ENCODE data around the gene INAFM2. TPM values are rescaled to one million over a fixed set of nuclear protein-coding genes. Genes with fewer than 3 reads are reported as not detected.

The INAFM2 gene
- total and polyA plus RNA-seq, 2 experiments from 2014 or later, result 18.1 to 32.7 TPM

DNA sequence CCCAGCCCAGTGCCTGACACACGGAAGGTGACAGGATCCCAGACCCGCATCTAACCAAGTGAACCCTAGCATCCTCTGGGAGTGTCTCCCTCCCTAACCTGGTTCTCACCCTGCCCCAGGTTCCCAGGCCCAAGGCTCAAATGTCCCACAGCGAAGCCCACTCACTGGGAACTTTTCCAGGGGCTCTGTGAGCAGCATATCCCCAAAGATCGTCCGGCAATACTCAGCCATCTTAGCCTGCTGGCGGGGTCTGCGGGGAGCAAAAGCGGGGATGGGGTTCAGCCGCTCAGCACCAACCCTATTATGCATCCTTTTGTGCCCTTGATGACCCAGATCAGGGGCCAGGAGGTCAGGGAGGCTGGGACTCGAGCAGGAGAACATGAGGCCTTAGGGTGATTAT lies 26.1 kb upstream of the INAFM2 start (continued):
- TF ChIP-seq ZNF462 (CRISPR knock-in tag; IDR thresholded peaks at IDR 0.05) (no peak), ZNF331 (CRISPR knock-in tag; IDR thresholded peaks at IDR 0.05; ENCODE audit: low read depth) (no peak), CREB1 (CRISPR knock-in tag; IDR thresholded peaks at IDR 0.05; ENCODE audit: low read depth) (no peak), ZNF114 (CRISPR knock-in tag; IDR thresholded peaks at IDR 0.05) (no peak), NANOG (IDR thresholded peaks at IDR 0.05; ENCODE audit: borderline replicate concordance) (no peak), POLR2AphosphoS5 (IDR thresholded peaks at IDR 0.05; ENCODE audit: low read depth) (no peak)
- TF ChIP-seq, protein P1, sequence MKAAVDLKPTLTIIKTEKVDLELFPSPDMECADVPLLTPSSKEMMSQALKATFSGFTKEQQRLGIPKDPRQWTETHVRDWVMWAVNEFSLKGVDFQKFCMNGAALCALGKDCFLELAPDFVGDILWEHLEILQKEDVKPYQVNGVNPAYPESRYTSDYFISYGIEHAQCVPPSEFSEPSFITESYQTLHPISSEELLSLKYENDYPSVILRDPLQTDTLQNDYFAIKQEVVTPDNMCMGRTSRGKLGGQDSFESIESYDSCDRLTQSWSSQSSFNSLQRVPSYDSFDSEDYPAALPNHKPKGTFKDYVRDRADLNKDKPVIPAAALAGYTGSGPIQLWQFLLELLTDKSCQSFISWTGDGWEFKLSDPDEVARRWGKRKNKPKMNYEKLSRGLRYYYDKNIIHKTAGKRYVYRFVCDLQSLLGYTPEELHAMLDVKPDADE (IDR thresholded peaks at IDR 0.05), result no peak

DNA sequence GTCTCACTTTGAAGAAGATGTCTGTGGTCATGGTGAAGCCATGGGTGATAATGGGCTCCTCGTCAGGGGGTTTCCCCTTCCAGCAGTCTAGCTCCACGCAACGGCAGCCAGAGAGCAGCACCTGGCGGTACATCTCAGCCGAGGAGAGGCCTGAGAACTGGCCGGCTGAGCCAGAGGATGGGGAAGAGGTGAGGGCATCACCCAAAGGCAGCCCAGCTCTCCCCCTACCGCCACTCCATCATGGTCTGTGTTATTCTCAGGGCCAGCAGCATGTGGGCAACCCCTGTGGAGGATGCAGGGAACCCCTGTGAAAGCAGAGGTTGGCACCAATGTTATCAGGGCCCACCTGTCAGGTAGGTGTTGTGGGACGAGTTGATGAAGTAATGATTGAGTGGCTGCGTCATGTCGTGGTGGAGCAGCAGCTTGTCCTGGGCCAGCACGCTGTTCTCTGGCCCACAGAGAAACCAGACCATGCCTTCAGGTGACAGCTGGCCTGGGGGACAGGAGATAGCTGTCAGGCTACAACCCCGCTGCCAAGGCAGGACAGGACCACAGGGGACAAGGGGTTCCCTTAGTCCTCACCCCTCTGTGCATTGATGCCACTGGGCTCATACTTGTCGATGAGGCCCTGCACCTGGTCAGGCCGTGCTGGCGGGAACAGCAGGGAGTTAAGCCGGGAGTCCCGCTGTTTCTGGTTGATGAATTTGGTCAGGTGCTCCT lies 25.1 kb upstream of the INAFM2 start:
- Mint-ChIP-seq H3K4me3 (no peak overlapping the region), H3K36me3 (ENCODE audit: low read depth) (peaks cover 12% of the 10 kb centered on the region), H3K27me3 (ENCODE audit: insufficient read depth, low read depth, poor library complexity) (peaks cover 31% of the 10 kb centered on the region), H3K9me3 (peaks cover 15% of the 10 kb centered on the region), H3K4me1 (peaks cover 26% of the 10 kb centered on the region), H3K27ac (no peak overlapping the region)
- peaks cover 4% of the 10 kb centered on the region; the same call in 1 of the 2 replicates for H3K4me1 ChIP-seq (ENCODE audit: insufficient read depth)
- H2AFZ ChIP-seq, result no peak overlapping the region
- H3K9me2 ChIP-seq (ENCODE audit: insufficient read depth), result no peaks in the 10 kb centered on the region
- H3F3A ChIP-seq (replicated peaks; ENCODE audit: low read depth), result no peaks in the 10 kb centered on the region
- no peaks in the 10 kb centered on the region for H3K36me3 ChIP-seq (ENCODE audit: insufficient read depth)
- DNase-seq (ENCODE audit: low spot score) (no peak), ATAC-seq (no peak)
- no peaks in the 10 kb centered on the region for H4K20me1 ChIP-seq (replicated peaks; ENCODE audit: insufficient read depth)
- no peak overlapping the region for H3K4me3 ChIP-seq
- no peak overlapping the region for H3K27ac ChIP-seq (ENCODE audit: low read depth)
- H3K79me2 ChIP-seq (replicated peaks; ENCODE audit: insufficient read depth), result no peaks in the 10 kb centered on the region
- H3K27me3 ChIP-seq (ENCODE audit: insufficient read depth), result peaks cover 4% of the 10 kb centered on the region
- H3K4me2 ChIP-seq, result no peak overlapping the region
- TF ChIP-seq CTCF (conservative IDR thresholded peaks at IDR 0.05; ENCODE audit: low read depth in 2 of 2), result no peak
- no peak for TF ChIP-seq EZH2phosphoT487 (IDR thresholded peaks at IDR 0.05; ENCODE audit: unreplicated experiment)
- TF ChIP-seq, protein P1 (IDR thresholded peaks at IDR 0.05), result no peak
- TF ChIP-seq, protein P2, sequence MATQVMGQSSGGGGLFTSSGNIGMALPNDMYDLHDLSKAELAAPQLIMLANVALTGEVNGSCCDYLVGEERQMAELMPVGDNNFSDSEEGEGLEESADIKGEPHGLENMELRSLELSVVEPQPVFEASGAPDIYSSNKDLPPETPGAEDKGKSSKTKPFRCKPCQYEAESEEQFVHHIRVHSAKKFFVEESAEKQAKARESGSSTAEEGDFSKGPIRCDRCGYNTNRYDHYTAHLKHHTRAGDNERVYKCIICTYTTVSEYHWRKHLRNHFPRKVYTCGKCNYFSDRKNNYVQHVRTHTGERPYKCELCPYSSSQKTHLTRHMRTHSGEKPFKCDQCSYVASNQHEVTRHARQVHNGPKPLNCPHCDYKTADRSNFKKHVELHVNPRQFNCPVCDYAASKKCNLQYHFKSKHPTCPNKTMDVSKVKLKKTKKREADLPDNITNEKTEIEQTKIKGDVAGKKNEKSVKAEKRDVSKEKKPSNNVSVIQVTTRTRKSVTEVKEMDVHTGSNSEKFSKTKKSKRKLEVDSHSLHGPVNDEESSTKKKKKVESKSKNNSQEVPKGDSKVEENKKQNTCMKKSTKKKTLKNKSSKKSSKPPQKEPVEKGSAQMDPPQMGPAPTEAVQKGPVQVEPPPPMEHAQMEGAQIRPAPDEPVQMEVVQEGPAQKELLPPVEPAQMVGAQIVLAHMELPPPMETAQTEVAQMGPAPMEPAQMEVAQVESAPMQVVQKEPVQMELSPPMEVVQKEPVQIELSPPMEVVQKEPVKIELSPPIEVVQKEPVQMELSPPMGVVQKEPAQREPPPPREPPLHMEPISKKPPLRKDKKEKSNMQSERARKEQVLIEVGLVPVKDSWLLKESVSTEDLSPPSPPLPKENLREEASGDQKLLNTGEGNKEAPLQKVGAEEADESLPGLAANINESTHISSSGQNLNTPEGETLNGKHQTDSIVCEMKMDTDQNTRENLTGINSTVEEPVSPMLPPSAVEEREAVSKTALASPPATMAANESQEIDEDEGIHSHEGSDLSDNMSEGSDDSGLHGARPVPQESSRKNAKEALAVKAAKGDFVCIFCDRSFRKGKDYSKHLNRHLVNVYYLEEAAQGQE (IDR thresholded peaks at IDR 0.05; ENCODE audit: unreplicated experiment), result no peak

Data from GM23338 (cell line).